NOMO-1 treated with dmso at 0.1 percent for 144 hours (cell line): ENCODE results near the gene KHSRP.
"Not testable (repeated sequence)": the region's sequence is repeated elsewhere in the genome, so short reads cannot be mapped to it uniquely, and the experiment has no call there.

Source experiments
- DNase-seq: peaks from one replicate; lab custom pipeline; 2025; ENCODE audit not compliant: unreplicated experiment; lab: John Stamatoyannopoulos, UW

KHSRP gene

GRCh38 chr19:6421075-6422014, 3.3 kb downstream of the KHSRP start:
- DNase-seq = no peak

GRCh38 chr19:6418562-6418932, 6.1 kb downstream of the KHSRP start:
- DNase-seq = no peak

DNA sequence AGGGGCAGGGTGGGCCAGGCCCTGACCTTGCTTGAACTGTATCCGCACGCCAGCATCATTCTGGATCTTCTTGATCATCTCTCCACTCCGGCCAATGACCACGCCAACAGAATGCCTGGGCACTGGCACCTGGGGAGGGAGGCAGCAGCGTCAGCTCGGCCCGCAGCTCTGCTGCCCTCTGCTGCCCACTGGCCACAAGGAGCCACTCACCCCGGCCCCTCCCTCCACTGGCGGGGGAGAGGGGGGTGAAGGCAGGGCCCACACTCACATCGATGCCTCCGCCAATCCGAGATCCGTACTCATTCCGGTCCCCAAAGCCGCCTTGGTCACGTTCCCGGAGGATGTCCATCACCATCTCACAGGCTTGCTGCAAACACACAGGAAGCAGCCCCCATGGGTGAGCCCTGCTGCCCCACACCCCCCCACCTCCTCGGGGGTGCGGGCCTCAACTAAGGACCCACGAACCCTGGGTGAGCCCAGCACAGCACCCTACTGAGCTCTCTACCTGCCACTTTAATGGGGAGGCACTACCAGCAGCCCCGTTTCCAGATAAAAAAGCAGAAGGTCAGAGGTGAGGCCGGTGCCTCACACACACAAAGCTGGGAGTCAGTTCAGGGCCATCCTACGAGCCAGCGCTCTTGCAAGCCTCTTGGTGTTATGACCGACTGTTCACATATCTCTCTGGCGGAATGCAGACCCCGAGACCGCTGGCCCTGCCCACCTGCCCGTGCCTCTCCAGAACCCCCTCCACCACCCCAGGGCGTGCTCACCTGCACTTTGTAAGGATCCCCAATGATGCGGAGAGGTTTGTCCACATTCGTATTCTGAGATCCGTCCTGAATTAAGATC, 6.7 kb downstream of the KHSRP start:
- no peak for DNase-seq

GRCh38 chr19:6416658-6417405, 7.8 kb downstream of the KHSRP start:
- DNase-seq = no peak

DNA sequence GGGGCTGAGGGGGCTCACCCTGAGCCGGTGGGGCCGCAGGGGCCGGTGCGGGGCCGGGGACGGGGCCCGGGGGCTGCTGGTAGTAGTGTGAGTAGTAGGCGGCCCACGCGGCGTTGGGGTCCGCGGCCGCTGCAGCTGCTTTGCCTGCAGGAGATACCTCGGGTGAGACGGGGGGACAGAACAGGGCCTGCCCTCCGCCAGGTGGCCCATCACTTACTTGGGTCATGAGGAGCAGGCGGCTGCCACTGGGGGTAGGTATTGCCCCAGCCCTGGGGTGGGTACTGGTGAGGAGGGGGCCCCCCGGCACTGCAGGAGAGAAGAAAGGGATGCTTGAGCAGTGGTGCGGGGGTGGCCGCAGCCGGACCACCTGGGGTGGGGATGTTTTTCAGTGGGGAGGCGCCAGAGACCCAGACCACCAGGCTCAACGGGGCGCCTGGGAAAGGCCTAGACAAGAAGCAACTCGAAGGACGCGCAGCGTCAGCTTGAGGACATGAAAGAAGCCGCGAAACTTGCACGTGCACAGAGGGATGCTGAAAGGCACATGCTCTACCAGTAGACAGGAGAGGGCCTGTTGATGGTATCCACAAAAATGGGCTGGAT, 8.9 kb downstream of the KHSRP start:
- DNase-seq = no peak

DNA sequence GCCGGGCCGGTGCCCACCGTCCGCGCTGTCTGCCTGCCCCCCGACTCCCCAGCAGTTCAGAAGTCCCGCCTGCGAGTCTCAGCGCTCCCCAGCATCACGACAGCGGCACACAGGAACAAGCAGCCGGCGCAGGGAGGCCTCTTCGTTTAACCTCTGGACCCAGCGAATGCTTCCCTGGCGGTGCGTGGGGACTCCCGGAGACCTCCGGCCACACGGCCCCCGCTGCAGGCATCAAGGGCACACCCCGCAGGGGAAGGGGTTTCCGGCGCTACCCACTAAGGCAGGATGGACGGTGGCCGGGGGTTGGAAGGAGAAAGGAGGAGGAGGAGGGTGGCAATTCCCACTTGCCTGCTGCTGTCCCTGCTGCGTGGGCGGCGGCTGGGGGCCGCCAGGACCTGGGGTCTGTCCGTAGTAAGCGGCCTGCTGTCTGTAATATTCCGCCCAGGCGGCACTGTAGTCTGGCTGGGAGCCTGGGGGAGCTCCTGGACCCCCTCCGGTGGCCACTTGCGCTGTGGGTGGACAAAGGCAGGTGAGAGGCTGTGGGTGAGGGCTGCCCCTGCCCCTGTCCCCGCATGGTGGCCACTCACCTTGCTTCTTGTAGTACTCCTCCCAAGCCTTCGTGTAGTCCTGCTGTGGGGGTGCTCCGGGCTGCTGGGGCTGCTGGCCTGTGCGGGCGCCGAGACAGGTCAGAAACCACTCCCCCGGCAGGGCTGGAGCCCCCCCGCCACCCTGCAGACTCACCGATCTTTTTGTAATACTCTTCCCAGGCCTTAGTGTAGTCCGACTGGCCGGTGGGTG, 9.6 kb downstream of the KHSRP start:
- DNase-seq = no peak

DNA sequence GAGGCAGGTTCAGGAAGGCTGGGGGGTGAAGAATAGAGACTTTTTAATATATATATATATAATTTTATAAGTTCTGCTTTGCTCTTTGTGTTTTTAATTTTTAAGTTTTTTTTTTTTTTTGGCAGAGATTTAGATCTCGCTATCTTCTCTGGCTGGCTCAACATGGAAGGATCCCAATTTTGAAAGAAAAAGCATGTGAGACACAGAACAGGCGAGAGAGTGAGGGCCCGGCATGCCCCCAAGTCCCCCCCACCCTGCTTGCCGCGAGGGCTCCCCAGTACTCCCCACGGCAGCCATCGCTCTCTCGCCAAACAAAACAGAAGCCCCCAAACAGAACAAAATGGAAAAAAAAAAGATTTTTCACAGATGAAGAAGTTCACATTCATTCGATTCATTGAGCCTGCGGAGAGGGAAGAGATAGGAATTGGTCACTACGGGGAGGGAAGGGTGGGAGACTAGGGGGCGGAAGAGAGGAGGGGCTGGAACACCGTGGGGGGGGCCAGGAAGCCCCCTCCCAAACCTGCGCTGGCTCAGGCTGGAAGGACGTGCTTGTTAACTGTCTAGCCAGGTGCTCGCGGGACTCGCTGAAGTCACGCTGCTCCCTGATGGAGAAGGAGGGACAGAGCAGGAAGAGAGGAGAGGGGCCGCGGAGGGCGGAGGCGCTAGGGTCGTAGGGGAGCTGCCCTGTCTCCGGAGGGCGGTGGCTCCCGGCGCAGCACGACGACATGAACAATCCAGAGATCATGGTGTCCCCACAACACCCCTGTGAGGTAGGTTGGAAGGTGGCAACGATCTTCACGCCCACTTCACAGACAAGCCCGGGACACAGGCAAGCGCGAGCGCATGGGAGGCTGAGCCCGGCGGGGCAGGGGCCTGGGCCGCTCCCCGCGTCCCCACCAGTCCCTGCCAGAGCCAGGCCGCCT, 10.6 kb downstream of the KHSRP start:
- no peak for DNase-seq

DNA sequence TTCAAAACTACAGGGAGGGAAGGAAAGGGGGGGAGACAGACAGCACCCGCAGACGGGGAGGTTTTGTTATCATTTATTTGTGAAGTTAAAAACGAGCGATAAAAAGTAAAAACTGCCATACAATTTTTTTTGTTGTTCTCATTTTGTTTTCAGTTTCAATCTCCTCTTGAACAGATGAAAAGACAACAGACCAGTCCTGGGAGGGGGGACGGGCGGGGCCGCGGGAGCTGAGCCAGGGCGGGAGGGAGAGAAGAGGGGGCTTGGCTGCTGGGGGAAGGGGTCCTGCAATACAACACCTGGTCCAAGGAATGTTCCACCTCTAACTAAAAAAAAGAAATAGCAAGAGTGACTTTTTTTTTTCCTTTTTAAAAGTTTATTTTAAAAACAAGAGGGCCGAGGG, 11.3 kb downstream of the KHSRP start:
- DNase-seq = no peak

DNA sequence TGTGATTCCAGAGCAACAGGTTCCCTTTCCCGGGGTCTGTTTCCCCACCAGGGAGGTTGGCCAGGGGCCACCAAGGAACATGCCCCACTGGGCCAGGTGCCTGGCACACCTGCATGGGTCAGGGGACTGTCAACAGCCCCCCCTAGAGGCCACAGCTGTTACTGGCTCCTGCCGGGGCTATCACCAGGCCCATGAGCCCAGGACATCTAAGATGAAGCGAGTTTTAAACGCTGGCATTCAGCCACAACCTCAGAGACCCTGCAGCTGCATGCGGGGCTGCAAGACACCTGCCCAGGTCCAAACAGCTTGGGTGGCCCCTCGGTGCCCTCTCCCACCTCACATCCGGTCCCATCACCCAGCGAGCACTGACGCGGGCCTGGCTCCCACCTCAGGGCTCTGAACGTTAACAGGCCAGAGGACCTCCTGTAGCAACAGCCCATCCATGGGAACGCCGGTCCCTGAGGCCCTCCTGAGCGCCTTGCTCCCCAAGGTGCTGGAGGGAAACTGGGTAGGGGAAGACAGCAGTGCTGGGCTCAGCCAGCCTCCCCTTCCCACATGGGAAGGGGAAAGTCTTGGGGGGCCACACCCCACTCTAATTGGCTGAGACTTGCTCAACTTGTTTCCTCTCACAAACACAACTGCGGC, 12.0 kb downstream of the KHSRP start:
- DNase-seq = no peak

GRCh38 chr19:6412061-6412446, 12.6 kb downstream of the KHSRP start:
- DNase-seq = no peak

GRCh38 chr19:6409346-6409745, 15.3 kb downstream of the KHSRP start:
- DNase-seq = no peak

- DNase-seq = no peak
Observed at GRCh38 chr19:6406401-6406800, 18.2 kb downstream of the KHSRP start.

- no peak for DNase-seq
Observed at GRCh38 chr19:6402837-6403608, 21.6 kb downstream of the KHSRP start.

GRCh38 chr19:6402058-6402457, 22.6 kb downstream of the KHSRP start:
- DNase-seq = no peak

DNA sequence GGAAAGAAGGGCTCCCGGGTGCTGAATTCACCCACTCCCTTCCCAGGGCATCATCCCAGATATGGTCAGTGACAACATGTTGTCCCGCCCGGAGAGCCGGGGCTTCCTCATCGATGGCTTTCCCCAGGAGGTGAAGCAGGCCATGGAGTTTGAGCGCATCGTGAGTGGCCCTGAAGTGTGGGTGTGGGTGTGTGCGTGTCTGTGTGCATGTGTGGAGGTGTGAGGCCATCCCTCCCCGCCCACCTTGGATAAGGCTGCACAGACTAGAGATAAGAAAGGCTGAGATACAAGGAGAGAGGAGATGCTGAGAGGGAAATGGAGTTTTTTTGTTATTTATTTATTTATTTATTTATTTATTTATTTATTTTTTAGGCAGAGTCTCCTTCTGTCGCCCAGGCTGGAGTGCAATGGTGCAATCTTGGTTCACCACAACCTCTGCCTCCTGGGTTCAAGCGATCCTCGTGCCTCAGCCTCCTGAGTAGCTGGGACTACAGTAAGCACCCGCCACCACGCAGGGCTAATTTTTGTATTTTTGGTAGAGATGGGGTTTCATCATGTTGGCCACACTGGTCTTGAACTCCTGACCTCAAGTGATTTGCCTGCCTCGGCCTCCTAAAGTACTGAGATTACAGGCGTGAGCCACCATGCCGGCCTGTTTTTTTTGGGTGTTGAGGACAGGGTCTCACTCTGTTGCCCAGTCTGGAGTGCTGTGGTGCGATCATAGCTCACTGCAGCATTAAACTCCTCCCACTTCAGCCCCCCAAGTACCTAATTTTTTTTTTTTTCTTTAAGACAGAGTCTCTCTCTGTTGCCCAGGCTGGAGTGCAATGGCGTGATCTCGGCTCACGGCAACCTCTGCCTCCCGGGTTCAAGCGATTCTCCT, 24.3 kb downstream of the KHSRP start:
- not testable (repeated sequence) for DNase-seq

DNA sequence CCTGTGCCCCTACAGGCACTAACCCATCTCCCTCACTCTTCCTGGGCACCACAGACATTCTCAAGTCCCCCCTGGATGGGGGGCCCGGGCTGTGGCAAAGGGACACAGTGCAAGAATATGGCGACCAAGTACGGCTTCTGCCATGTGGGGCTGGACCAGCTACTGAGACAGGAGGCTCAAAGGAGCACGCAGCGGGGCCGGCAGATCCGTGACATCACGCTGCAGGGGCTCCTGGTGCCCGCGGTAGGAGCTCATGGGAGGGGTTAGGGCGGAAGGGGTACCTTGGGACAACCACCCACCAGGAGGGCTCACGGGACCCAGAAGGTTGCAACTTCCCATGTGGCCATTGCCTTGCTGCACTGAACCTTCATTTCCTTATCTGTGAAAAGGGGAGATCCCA, 28.3 kb downstream of the KHSRP start:
- no peak for DNase-seq

DNA sequence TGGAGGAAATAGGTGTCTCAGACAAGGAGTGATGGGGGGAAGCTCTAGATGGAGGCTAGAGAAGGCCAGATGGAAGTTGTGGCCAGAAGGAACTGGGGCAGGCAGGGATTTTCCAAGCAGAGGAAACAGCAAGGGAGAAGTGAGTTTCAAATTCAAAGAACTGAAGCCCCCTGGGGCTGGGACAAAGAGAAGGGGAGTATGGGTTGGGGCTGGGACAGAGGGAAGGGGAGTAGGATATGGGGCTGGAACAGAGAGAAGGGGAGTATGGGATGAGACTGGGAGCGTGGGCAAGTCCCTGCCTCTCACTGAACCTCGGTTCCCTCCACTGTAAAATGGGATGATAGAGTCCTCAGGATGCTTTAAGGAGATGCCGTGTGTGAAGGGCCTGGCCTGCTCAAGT, 29.8 kb downstream of the KHSRP start:
- DNase-seq = no peak
